ENCODE measurements around the gene KCNJ14. TPM values are rescaled to one million over a fixed set of nuclear protein-coding genes. Genes with fewer than 3 reads are reported as not detected.
A peak's percentile ranks its signal among the peaks of the same experiment; 100 is the strongest.

KCNJ14 gene
- total RNA-seq, 4 donors from 2014 or later, result 0.88 to 2.0 (median 1.8) TPM

DNA sequence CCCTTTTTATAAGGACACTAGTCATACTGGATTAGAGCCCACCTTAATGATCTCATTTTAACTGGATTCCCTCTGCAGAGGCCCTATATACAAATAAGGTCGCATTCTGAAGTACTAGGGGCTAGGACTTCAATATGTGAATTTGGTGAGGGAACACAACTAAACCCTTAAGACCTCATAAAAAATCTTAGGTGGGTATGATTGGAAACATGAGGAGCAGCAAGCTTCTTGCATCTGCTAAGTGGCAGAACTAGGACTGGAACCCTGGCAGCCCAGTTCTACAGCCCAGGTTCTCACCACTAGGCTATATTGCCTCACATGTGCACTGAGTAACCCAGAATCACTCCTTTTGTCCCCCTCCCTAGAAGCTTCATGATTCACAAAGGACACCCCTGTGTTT, 26.7 kb upstream of the KCNJ14 start:
- Histone ChIP-seq H3K36me3 (no peaks in the 10 kb centered on the region), H3K27ac (no peak overlapping the region), H3K9me3 (no peaks in the 10 kb centered on the region), H3K27me3 (no peaks in the 10 kb centered on the region), H3K4me3 (no peak overlapping the region), H3K4me1 (no peaks in the 10 kb centered on the region)
- no peak for DNase-seq
- TF ChIP-seq, protein P1, sequence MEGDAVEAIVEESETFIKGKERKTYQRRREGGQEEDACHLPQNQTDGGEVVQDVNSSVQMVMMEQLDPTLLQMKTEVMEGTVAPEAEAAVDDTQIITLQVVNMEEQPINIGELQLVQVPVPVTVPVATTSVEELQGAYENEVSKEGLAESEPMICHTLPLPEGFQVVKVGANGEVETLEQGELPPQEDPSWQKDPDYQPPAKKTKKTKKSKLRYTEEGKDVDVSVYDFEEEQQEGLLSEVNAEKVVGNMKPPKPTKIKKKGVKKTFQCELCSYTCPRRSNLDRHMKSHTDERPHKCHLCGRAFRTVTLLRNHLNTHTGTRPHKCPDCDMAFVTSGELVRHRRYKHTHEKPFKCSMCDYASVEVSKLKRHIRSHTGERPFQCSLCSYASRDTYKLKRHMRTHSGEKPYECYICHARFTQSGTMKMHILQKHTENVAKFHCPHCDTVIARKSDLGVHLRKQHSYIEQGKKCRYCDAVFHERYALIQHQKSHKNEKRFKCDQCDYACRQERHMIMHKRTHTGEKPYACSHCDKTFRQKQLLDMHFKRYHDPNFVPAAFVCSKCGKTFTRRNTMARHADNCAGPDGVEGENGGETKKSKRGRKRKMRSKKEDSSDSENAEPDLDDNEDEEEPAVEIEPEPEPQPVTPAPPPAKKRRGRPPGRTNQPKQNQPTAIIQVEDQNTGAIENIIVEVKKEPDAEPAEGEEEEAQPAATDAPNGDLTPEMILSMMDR (IDR thresholded peaks at IDR 0.05), result no peak
- TF ChIP-seq POLR2A (IDR thresholded peaks at IDR 0.05), result no peak

- Histone ChIP-seq H3K4me3 (no peak overlapping the region), H3K9me3 (no peaks in the 10 kb centered on the region), H3K4me1 (no peaks in the 10 kb centered on the region)
Observed at GRCh38 chr19:48433337-48433736, 22.0 kb upstream of the KCNJ14 start.

GRCh38 chr19:48436586-48436985, 18.8 kb upstream of the KCNJ14 start:
- TF ChIP-seq POLR2A (IDR thresholded peaks at IDR 0.05), result no peak
- TF ChIP-seq, protein P1 (IDR thresholded peaks at IDR 0.05), result no peak
- Histone ChIP-seq H3K27me3 (no peaks in the 10 kb centered on the region), H3K9me3 (no peaks in the 10 kb centered on the region), H3K27ac (no peak overlapping the region), H3K4me3 (no peak overlapping the region), H3K36me3 (no peaks in the 10 kb centered on the region), H3K4me1 (no peaks in the 10 kb centered on the region)
- DNase-seq, result no peak

More at GRCh38 chr19:48433337-48433736, 22.0 kb upstream of the KCNJ14 start:
- TF ChIP-seq POLR2A (IDR thresholded peaks at IDR 0.05), result no peak
- TF ChIP-seq, protein P1 (IDR thresholded peaks at IDR 0.05), result no peak
- no peak for DNase-seq
- Histone ChIP-seq H3K27ac (no peak overlapping the region), H3K36me3 (no peaks in the 10 kb centered on the region), H3K27me3 (no peaks in the 10 kb centered on the region)

GRCh38 chr19:48441360-48442050, 13.9 kb upstream of the KCNJ14 start:
- Histone ChIP-seq H3K4me1 (peaks cover 0 to 23% (median 14%) of the 10 kb centered on the region in 4 donors), H3K36me3 (no peaks in the 10 kb centered on the region), H3K27ac (no peak overlapping the region), H3K4me3 (no peak overlapping the region), H3K9me3 (no peaks in the 10 kb centered on the region), H3K27me3 (peaks cover 0 to 11% of the 10 kb centered on the region in 2 donors)
- DNase-seq, result no peak
- no peak for TF ChIP-seq POLR2A (IDR thresholded peaks at IDR 0.05)
- TF ChIP-seq, protein P1 (IDR thresholded peaks at IDR 0.05), result no peak

DNA sequence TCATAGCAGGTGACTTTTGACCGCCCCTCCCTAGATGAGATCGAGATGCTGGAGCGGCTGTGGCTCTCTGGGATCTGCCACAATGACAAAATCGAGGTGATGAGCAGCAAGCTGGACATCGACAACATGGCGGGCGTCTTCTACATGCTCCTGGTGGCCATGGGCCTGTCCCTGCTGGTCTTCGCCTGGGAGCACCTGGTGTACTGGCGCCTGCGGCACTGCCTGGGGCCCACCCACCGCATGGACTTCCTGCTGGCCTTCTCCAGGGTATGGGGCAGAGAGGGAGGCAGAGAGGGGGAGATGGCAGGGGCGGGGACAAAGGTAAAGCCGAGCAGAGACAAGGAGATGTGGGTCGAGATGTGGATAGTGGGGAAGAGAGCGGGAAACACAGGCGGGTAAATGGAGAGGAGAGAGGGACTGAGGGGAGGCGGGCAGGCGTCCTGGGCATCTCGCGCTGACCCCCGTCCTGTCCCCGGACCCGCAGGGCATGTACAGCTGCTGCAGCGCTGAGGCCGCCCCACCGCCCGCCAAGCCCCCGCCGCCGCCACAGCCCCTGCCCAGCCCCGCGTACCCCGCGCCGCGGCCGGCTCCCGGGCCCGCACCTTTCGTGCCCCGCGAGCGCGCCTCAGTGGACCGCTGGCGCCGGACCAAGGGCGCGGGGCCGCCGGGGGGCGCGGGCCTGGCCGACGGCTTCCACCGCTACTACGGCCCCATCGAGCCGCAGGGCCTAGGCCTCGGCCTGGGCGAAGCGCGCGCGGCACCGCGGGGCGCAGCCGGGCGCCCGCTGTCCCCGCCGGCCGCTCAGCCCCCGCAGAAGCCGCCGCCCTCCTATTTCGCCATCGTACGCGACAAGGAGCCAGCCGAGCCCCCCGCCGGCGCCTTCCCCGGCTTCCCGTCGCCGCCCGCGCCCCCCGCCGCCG, 13.0 kb upstream of the KCNJ14 start:
- peaks cover 0 to 3% (median 0%) of the 10 kb centered on the region in 3 donors for H3K36me3 ChIP-seq
- DNase-seq, result no peak
- no peak for TF ChIP-seq POLR2A (IDR thresholded peaks at IDR 0.05)
- peak overlapping the region in 1 of 4 donors; percentile 90 for H3K4me3 ChIP-seq
- no peak overlapping the region for H3K27ac ChIP-seq
- no peaks in the 10 kb centered on the region for H3K9me3 ChIP-seq
- H3K27me3 ChIP-seq, result peaks cover 0 to 11% of the 10 kb centered on the region in 2 donors
- H3K4me1 ChIP-seq, result peaks cover 0 to 28% (median 15%) of the 10 kb centered on the region in 4 donors

DNA sequence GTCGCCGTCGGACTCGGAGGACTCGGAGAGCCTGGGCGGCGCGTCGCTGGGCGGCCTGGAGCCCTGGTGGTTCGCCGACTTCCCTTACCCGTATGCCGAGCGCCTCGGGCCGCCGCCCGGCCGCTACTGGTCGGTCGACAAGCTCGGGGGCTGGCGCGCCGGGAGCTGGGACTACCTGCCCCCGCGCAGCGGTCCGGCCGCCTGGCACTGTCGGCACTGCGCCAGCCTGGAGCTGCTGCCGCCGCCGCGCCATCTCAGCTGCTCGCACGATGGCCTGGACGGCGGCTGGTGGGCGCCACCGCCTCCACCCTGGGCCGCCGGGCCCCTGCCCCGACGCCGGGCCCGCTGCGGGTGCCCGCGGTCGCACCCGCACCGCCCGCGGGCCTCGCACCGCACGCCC, 12.1 kb upstream of the KCNJ14 start:
- peaks cover 0 to 28% (median 15%) of the 10 kb centered on the region in 4 donors for H3K4me1 ChIP-seq
- H3K27ac ChIP-seq, result no peak overlapping the region
- DNase-seq, result no peak
- H3K27me3 ChIP-seq, result peaks cover 0 to 11% of the 10 kb centered on the region in 2 donors
- H3K4me3 ChIP-seq, result peak overlapping the region in 3 of 4 donors; percentile 36 to 90 (median 46)
- H3K36me3 ChIP-seq, result peaks cover 0 to 9% (median 0%) of the 10 kb centered on the region in 3 donors
- no peak for TF ChIP-seq POLR2A (IDR thresholded peaks at IDR 0.05)
- TF ChIP-seq, protein P1 (IDR thresholded peaks at IDR 0.05), result no peak
- no peaks in the 10 kb centered on the region for H3K9me3 ChIP-seq

All from Peyer's patch (tissue), 4 donors.